ENCODE data around the gene PHLDA1. TPM values are rescaled to one million over a fixed set of nuclear protein-coding genes. Genes with fewer than 3 reads are reported as not detected.
"Not testable (repeated sequence)": the region's sequence is repeated elsewhere in the genome, so short reads cannot be mapped to it uniquely, and the experiment has no call there.

Gene PHLDA1
- total RNA-seq, 1 experiment from 2014 or later = 181 TPM

- Histone ChIP-seq H3K4me2 (ENCODE audit: low read length) (no peak overlapping the region), H3K36me3 (ENCODE audit: low read depth, low read length) (no peaks in the 10 kb centered on the region), H4K20me1 (ENCODE audit: low read length) (no peaks in the 10 kb centered on the region), H3K79me2 (ENCODE audit: low read length) (no peaks in the 10 kb centered on the region), H3K9me3 (ENCODE audit: low read length) (no peaks in the 10 kb centered on the region), H3K9ac (ENCODE audit: low read length) (no peak overlapping the region), H3F3A (ENCODE audit: low read length, unreplicated experiment) (no peaks in the 10 kb centered on the region), H3K9me2 (replicated peaks; ENCODE audit: low read length) (no peaks in the 10 kb centered on the region), H2AFZ (ENCODE audit: low read length) (no peak overlapping the region), H3K27ac (ENCODE audit: low read length) (no peak overlapping the region), H3K4me1 (ENCODE audit: insufficient read depth, low read length) (peaks cover 26% of the 10 kb centered on the region), H3K4me3 (ENCODE audit: low read length) (no peak overlapping the region), H3K27me3 (ENCODE audit: low read length) (no peaks in the 10 kb centered on the region)
- ATAC-seq = no peak
- ChIA-PET CTCF (no interaction called here), POLR2A (ENCODE audit: unreplicated experiment) (no interaction called here)
- no peak for TF ChIP-seq CTCF (conservative IDR thresholded peaks at IDR 0.05; ENCODE audit: low read depth, low read length)
- TF ChIP-seq EZH2 (IDR thresholded peaks at IDR 0.05; ENCODE audit: low read length, unreplicated experiment) = no peak
- TF ChIP-seq EZH2phosphoT487 (IDR thresholded peaks at IDR 0.05; ENCODE audit: borderline replicate concordance, low read length) = no peak
- DNase-seq = no peak
- intact Hi-C loops (cut with micrococcal nuclease) = no loop called here
- BruUV-seq (replicated peaks) = no TSS peak
Measured at GRCh38 chr12:75991753-75992152, 39.8 kb downstream of the PHLDA1 start.

GRCh38 chr12:75990189-75990912 is 41.2 kb downstream of the PHLDA1 start:
- no peaks in the 10 kb centered on the region for H3K27me3 ChIP-seq (ENCODE audit: low read length)
- no peak overlapping the region for H3K27ac ChIP-seq (ENCODE audit: low read length)
- intact Hi-C loops (cut with micrococcal nuclease) = no loop called here
- CTCF ChIA-PET = no interaction called here
- no peaks in the 10 kb centered on the region for H4K20me1 ChIP-seq (ENCODE audit: low read length)
- H3K9me3 ChIP-seq (ENCODE audit: low read length) = no peaks in the 10 kb centered on the region
- no peak overlapping the region for H3K9ac ChIP-seq (ENCODE audit: low read length)
- no peak overlapping the region for H2AFZ ChIP-seq (ENCODE audit: low read length)
- BruUV-seq (replicated peaks) = no TSS peak
- ATAC-seq (no peak), DNase-seq (no peak)
- H3K79me2 ChIP-seq (ENCODE audit: low read length) = no peaks in the 10 kb centered on the region
- H3K4me1 ChIP-seq (ENCODE audit: insufficient read depth, low read length) = peaks cover 24% of the 10 kb centered on the region; the same call in 1 of the 2 replicates
- no peak for TF ChIP-seq CTCF (conservative IDR thresholded peaks at IDR 0.05; ENCODE audit: low read depth, low read length)
- no peak for TF ChIP-seq EZH2phosphoT487 (IDR thresholded peaks at IDR 0.05; ENCODE audit: borderline replicate concordance, low read length)
- TF ChIP-seq EZH2 (IDR thresholded peaks at IDR 0.05; ENCODE audit: low read length, unreplicated experiment) = no peak
- H3F3A ChIP-seq (ENCODE audit: low read length, unreplicated experiment) = no peaks in the 10 kb centered on the region
- no peaks in the 10 kb centered on the region for H3K9me2 ChIP-seq (replicated peaks; ENCODE audit: low read length)
- POLR2A ChIA-PET (ENCODE audit: unreplicated experiment) = no interaction called here
- no peak overlapping the region for H3K4me3 ChIP-seq (ENCODE audit: low read length)
- no peak overlapping the region for H3K4me2 ChIP-seq (ENCODE audit: low read length)
- H3K36me3 ChIP-seq (ENCODE audit: low read depth, low read length) = no peaks in the 10 kb centered on the region

GRCh38 chr12:75987709-75988108 is 43.9 kb downstream of the PHLDA1 start:
- H3K79me2 ChIP-seq (ENCODE audit: low read length); H3K4me3 ChIP-seq (ENCODE audit: low read length); intact Hi-C loops (cut with micrococcal nuclease); H3K27ac ChIP-seq (ENCODE audit: low read length); H3K36me3 ChIP-seq (ENCODE audit: low read depth, low read length); H3F3A ChIP-seq (ENCODE audit: low read length, unreplicated experiment); H3K9me2 ChIP-seq (replicated peaks; ENCODE audit: low read length); H3K9me3 ChIP-seq (ENCODE audit: low read length); H3K9ac ChIP-seq (ENCODE audit: low read length); ATAC-seq; CTCF ChIA-PET; BruUV-seq (replicated peaks); H2AFZ ChIP-seq (ENCODE audit: low read length); POLR2A ChIA-PET (ENCODE audit: unreplicated experiment); H4K20me1 ChIP-seq (ENCODE audit: low read length); DNase-seq; H3K27me3 ChIP-seq (ENCODE audit: low read length); H3K4me2 ChIP-seq (ENCODE audit: low read length): not testable (repeated sequence)
- peaks cover 21% of the 10 kb centered on the region; the same call in 1 of the 2 replicates for H3K4me1 ChIP-seq (ENCODE audit: insufficient read depth, low read length)

All from PC-3 (cell line).